PC-3 (cell line): Measurements from ENCODE around the gene TPCN2.

Experiments used
- CTCF ChIP-seq: fragments of 300-600 bp; sonication (generic); conservative IDR thresholded peaks from 2 replicates; pipeline ENCODE4 v1.5.1; 2017; ENCODE audit warnings: antibody characterized with exemption, low read depth, mild to moderate bottlenecking, low read length
- EZH2 ChIP-seq: fragments of 300-600 bp; sonication (generic); IDR thresholded peaks from one replicate; pipeline ENCODE4 v1.6.1; 2017; ENCODE audit warnings: antibody characterized with exemption, mild to moderate bottlenecking, low read length; ENCODE audit not compliant: unreplicated experiment

GRCh38 chr11:69132301-69132670 lies 83.6 kb downstream of the TPCN2 start:
- no peak for TF ChIP-seq CTCF
- no peak for TF ChIP-seq EZH2
